ENCODE results near the gene NOTCH4.

The NOTCH4 gene

GRCh38 chr6:32183030-32183429, 40.8 kb downstream of the NOTCH4 start:
- no peak for ATAC-seq
- TF ChIP-seq CSRNP3 (CRISPR knock-in tag; IDR thresholded peaks at IDR 0.05) (no peak), ZFP30 (CRISPR knock-in tag; IDR thresholded peaks at IDR 0.05) (no peak), PPARA (CRISPR knock-in tag; IDR thresholded peaks at IDR 0.05; ENCODE audit: borderline replicate concordance) (no peak), ZFP3 (CRISPR knock-in tag; IDR thresholded peaks at IDR 0.05) (no peak), GLIS3 (CRISPR knock-in tag; IDR thresholded peaks at IDR 0.05) (no peak), TOX (CRISPR knock-in tag; IDR thresholded peaks at IDR 0.05; ENCODE audit: borderline replicate concordance) (no peak), SNAI2 (CRISPR knock-in tag; IDR thresholded peaks at IDR 0.05) (no peak), ARNTL (CRISPR knock-in tag; IDR thresholded peaks at IDR 0.05; ENCODE audit: borderline replicate concordance, low read depth) (no peak), RARB (CRISPR knock-in tag; IDR thresholded peaks at IDR 0.05) (no peak), CSDC2 (CRISPR knock-in tag; IDR thresholded peaks at IDR 0.05) (no peak), ESRRG (CRISPR knock-in tag; IDR thresholded peaks at IDR 0.05) (no peak), ZNF70 (CRISPR knock-in tag; IDR thresholded peaks at IDR 0.05) (no peak), ZNF8 (CRISPR knock-in tag; IDR thresholded peaks at IDR 0.05) (no peak), ZC3H10 (CRISPR knock-in tag; IDR thresholded peaks at IDR 0.05) (no peak), POU6F1 (CRISPR knock-in tag; IDR thresholded peaks at IDR 0.05; ENCODE audit: borderline replicate concordance, low read depth) (no peak), TCF4 (CRISPR knock-in tag; IDR thresholded peaks at IDR 0.05; ENCODE audit: borderline replicate concordance) (no peak), PATZ1 (CRISPR knock-in tag; IDR thresholded peaks at IDR 0.05; ENCODE audit: borderline replicate concordance) (no peak), BACH2 (CRISPR knock-in tag; IDR thresholded peaks at IDR 0.05; ENCODE audit: borderline replicate concordance) (no peak)

- ATAC-seq, result no peak
- TF ChIP-seq ARNTL (CRISPR knock-in tag; IDR thresholded peaks at IDR 0.05; ENCODE audit: borderline replicate concordance, low read depth) (no peak), ZFP3 (CRISPR knock-in tag; IDR thresholded peaks at IDR 0.05) (no peak), OSR1 (CRISPR knock-in tag; IDR thresholded peaks at IDR 0.05) (no peak), POU6F1 (CRISPR knock-in tag; IDR thresholded peaks at IDR 0.05; ENCODE audit: borderline replicate concordance, low read depth) (no peak)
Observed at GRCh38 chr6:32182555-32182981, 41.3 kb downstream of the NOTCH4 start.

GRCh38 chr6:32181915-32182529, 41.8 kb downstream of the NOTCH4 start:
- no peak for ATAC-seq
- no peak for TF ChIP-seq PPARA (CRISPR knock-in tag; IDR thresholded peaks at IDR 0.05; ENCODE audit: borderline replicate concordance)

GRCh38 chr6:32181148-32181702, 42.6 kb downstream of the NOTCH4 start:
- ATAC-seq, result no peak
- TF ChIP-seq PATZ1 (CRISPR knock-in tag; IDR thresholded peaks at IDR 0.05; ENCODE audit: borderline replicate concordance) (no peak), POU6F1 (CRISPR knock-in tag; IDR thresholded peaks at IDR 0.05; ENCODE audit: borderline replicate concordance, low read depth) (no peak), ZNF8 (CRISPR knock-in tag; IDR thresholded peaks at IDR 0.05) (no peak), TOX (CRISPR knock-in tag; IDR thresholded peaks at IDR 0.05; ENCODE audit: borderline replicate concordance) (no peak), TCF4 (CRISPR knock-in tag; IDR thresholded peaks at IDR 0.05; ENCODE audit: borderline replicate concordance) (no peak), TSHZ2 (CRISPR knock-in tag; IDR thresholded peaks at IDR 0.05) (no peak), ARNTL (CRISPR knock-in tag; IDR thresholded peaks at IDR 0.05; ENCODE audit: borderline replicate concordance, low read depth) (no peak), ZFP3 (CRISPR knock-in tag; IDR thresholded peaks at IDR 0.05) (no peak), PPARA (CRISPR knock-in tag; IDR thresholded peaks at IDR 0.05; ENCODE audit: borderline replicate concordance) (no peak), SNAI2 (CRISPR knock-in tag; IDR thresholded peaks at IDR 0.05) (no peak), ZNF70 (CRISPR knock-in tag; IDR thresholded peaks at IDR 0.05) (no peak), ZNF565 (CRISPR knock-in tag; conservative IDR thresholded peaks at IDR 0.05; ENCODE audit: low read depth) (no peak), GLIS3 (CRISPR knock-in tag; IDR thresholded peaks at IDR 0.05) (no peak)

Data from SK-N-SH treated with all-trans-retinoic acid at 6 μM for 48 hours (cell line).